Activated T-cell treated with anti-CD3 and anti-CD28 coated beads, Interleukin-2, amount 50 U/mL, for 24 hours (primary cell): ENCODE data around the gene GPS2.

Source experiments
- DNase-seq: peaks from one replicate; pipeline ENCODE4 v3.0.0-alpha.2; 2020
- H3K27ac Mint-ChIP-seq: 2 replicates; pipeline ENCODE4 v1.8.0; 2020; ENCODE audit warnings: mild to moderate bottlenecking, mixed read lengths
- H3K27me3 Mint-ChIP-seq: 2 replicates; pipeline ENCODE4 v1.8.0; 2020; ENCODE audit warnings: mixed read lengths
- H3K36me3 Mint-ChIP-seq: 2 replicates; pipeline ENCODE4 v1.8.0; 2020; ENCODE audit warnings: low read depth, mixed read lengths
- H3K4me1 Mint-ChIP-seq: 2 replicates; pipeline ENCODE4 v1.8.0; 2020; ENCODE audit warnings: low read depth, mixed read lengths
- H3K4me3 Mint-ChIP-seq: 2 replicates; pipeline ENCODE4 v1.8.0; 2020; ENCODE audit warnings: mild to moderate bottlenecking, moderate library complexity, mixed read lengths
- H3K9me3 Mint-ChIP-seq: 2 replicates; pipeline ENCODE4 v1.8.0; 2020; ENCODE audit warnings: mixed read lengths

GPS2 gene

GRCh38 chr17:7329374-7329996 is 14.3 kb upstream of the GPS2 start:
- Mint-ChIP-seq H3K27me3 (no peaks in the 10 kb centered on the region), H3K27ac (peak overlapping the region; percentile 98), H3K4me3 (peak overlapping the region; percentile 97), H3K36me3 (peaks cover 43% of the 10 kb centered on the region), H3K4me1 (peaks cover 53% of the 10 kb centered on the region), H3K9me3 (no peaks in the 10 kb centered on the region)
- peak; percentile 97 for DNase-seq

GRCh38 chr17:7328840-7329373 is 13.7 kb upstream of the GPS2 start, which contains the start of gene NEURL4:
Gene NEURL4 (minus strand): TSS chr17:7329335. CDS start chr17:7329312, 23 bp downstream.
- Mint-ChIP-seq H3K27me3 (no peaks in the 10 kb centered on the region), H3K4me3 (peak within 1 kb of the TSS; percentile 97), H3K4me1 (peaks cover 56% of the 10 kb centered on the region), H3K36me3 (peaks cover 49% of the 10 kb centered on the region), H3K27ac (peak within 1 kb of the TSS; percentile 98), H3K9me3 (no peaks in the 10 kb centered on the region)
- DNase-seq, result no peak

- H3K27me3 Mint-ChIP-seq, result no peaks in the 10 kb centered on the region
- peaks cover 51% of the 10 kb centered on the region for H3K4me1 Mint-ChIP-seq
- H3K27ac Mint-ChIP-seq, result peak overlapping the region; percentile 93
- peaks cover 58% of the 10 kb centered on the region for H3K36me3 Mint-ChIP-seq
- peak overlapping the region; percentile 97 for H3K4me3 Mint-ChIP-seq
- H3K9me3 Mint-ChIP-seq, result no peaks in the 10 kb centered on the region
- DNase-seq, result no peak
These were observed 12.8 kb upstream of the GPS2 start for GRCh38 chr17:7328009-7328408.

- peak overlapping the region; percentile 93 for H3K27ac Mint-ChIP-seq
These were observed 12.3 kb upstream of the GPS2 start for GRCh38 chr17:7327501-7327900.

GRCh38 chr17:7327056-7327455 is 11.9 kb upstream of the GPS2 start:
- Mint-ChIP-seq H3K9me3 (no peaks in the 10 kb centered on the region), H3K27me3 (no peaks in the 10 kb centered on the region), H3K4me1 (peaks cover 43% of the 10 kb centered on the region), H3K4me3 (no peak overlapping the region), H3K27ac (peak overlapping the region; percentile 93), H3K36me3 (peaks cover 67% of the 10 kb centered on the region)
- no peak for DNase-seq

More at GRCh38 chr17:7327501-7327900, 12.3 kb upstream of the GPS2 start:
- Mint-ChIP-seq H3K36me3 (peaks cover 63% of the 10 kb centered on the region), H3K27me3 (no peaks in the 10 kb centered on the region), H3K9me3 (no peaks in the 10 kb centered on the region), H3K4me1 (peaks cover 47% of the 10 kb centered on the region), H3K4me3 (peak overlapping the region; percentile 97)
- DNase-seq, result no peak

GRCh38 chr17:7326186-7326585 is 11.0 kb upstream of the GPS2 start:
- H3K27ac Mint-ChIP-seq, result no peak overlapping the region
- no peaks in the 10 kb centered on the region for H3K9me3 Mint-ChIP-seq
- H3K4me3 Mint-ChIP-seq, result peak overlapping the region; percentile 12
- DNase-seq, result no peak
- no peaks in the 10 kb centered on the region for H3K27me3 Mint-ChIP-seq
- peaks cover 76% of the 10 kb centered on the region for H3K36me3 Mint-ChIP-seq
- H3K4me1 Mint-ChIP-seq, result peaks cover 39% of the 10 kb centered on the region

- H3K27me3 Mint-ChIP-seq, result no peaks in the 10 kb centered on the region
- no peaks in the 10 kb centered on the region for H3K9me3 Mint-ChIP-seq
- H3K4me1 Mint-ChIP-seq, result peaks cover 30% of the 10 kb centered on the region
- peaks cover 87% of the 10 kb centered on the region for H3K36me3 Mint-ChIP-seq
- no peak overlapping the region for H3K27ac Mint-ChIP-seq
- no peak for DNase-seq
- H3K4me3 Mint-ChIP-seq, result no peak overlapping the region
These were observed 9.9 kb upstream of the GPS2 start for GRCh38 chr17:7325031-7325528.

GRCh38 chr17:7324438-7324779 is 9.2 kb upstream of the GPS2 start:
- H3K9me3 Mint-ChIP-seq, result no peaks in the 10 kb centered on the region
- no peaks in the 10 kb centered on the region for H3K27me3 Mint-ChIP-seq
- no peak for DNase-seq
- peaks cover 28% of the 10 kb centered on the region for H3K4me1 Mint-ChIP-seq
- no peak overlapping the region for H3K27ac Mint-ChIP-seq
- H3K36me3 Mint-ChIP-seq, result peaks cover 87% of the 10 kb centered on the region
- no peak overlapping the region for H3K4me3 Mint-ChIP-seq

GRCh38 chr17:7323731-7324437 is 8.7 kb upstream of the GPS2 start:
- Mint-ChIP-seq H3K9me3 (no peaks in the 10 kb centered on the region), H3K27ac (peak overlapping the region; percentile 55), H3K4me1 (peaks cover 28% of the 10 kb centered on the region), H3K36me3 (peaks cover 92% of the 10 kb centered on the region), H3K27me3 (no peaks in the 10 kb centered on the region), H3K4me3 (no peak overlapping the region)
- peak; percentile 79 for DNase-seq

- DNase-seq, result no peak
- H3K36me3 Mint-ChIP-seq, result peaks cover 96% of the 10 kb centered on the region
- H3K27ac Mint-ChIP-seq, result peak overlapping the region; percentile 47
- no peaks in the 10 kb centered on the region for H3K27me3 Mint-ChIP-seq
- H3K4me1 Mint-ChIP-seq, result peaks cover 16% of the 10 kb centered on the region
- no peaks in the 10 kb centered on the region for H3K9me3 Mint-ChIP-seq
- no peak overlapping the region for H3K4me3 Mint-ChIP-seq
These were observed 7.5 kb upstream of the GPS2 start for GRCh38 chr17:7322520-7323194.

- H3K4me3 Mint-ChIP-seq, result no peak overlapping the region
- H3K9me3 Mint-ChIP-seq, result no peaks in the 10 kb centered on the region
- H3K36me3 Mint-ChIP-seq, result peaks cover 96% of the 10 kb centered on the region
- no peaks in the 10 kb centered on the region for H3K27me3 Mint-ChIP-seq
- H3K27ac Mint-ChIP-seq, result peak overlapping the region; percentile 69
- no peak for DNase-seq
- peaks cover 7% of the 10 kb centered on the region for H3K4me1 Mint-ChIP-seq
These were observed 6.3 kb upstream of the GPS2 start for GRCh38 chr17:7321466-7321865.

GRCh38 chr17:7318121-7318860 is 3.1 kb upstream of the GPS2 start:
- Mint-ChIP-seq H3K4me1 (peaks cover 23% of the 10 kb centered on the region), H3K27ac (peak overlapping the region; percentile 73), H3K4me3 (no peak overlapping the region), H3K9me3 (no peaks in the 10 kb centered on the region), H3K27me3 (no peaks in the 10 kb centered on the region), H3K36me3 (peaks cover 94% of the 10 kb centered on the region)
- no peak for DNase-seq

GRCh38 chr17:7317161-7317803 is 2.1 kb upstream of the GPS2 start:
- peak overlapping the region; percentile 73 for H3K27ac Mint-ChIP-seq
- H3K36me3 Mint-ChIP-seq, result peaks cover 94% of the 10 kb centered on the region
- H3K9me3 Mint-ChIP-seq, result no peaks in the 10 kb centered on the region
- no peak for DNase-seq
- no peak overlapping the region for H3K4me3 Mint-ChIP-seq
- peaks cover 33% of the 10 kb centered on the region for H3K4me1 Mint-ChIP-seq
- no peaks in the 10 kb centered on the region for H3K27me3 Mint-ChIP-seq
